NCI-H1092 (cell line): ENCODE measurements around the gene DCLK1.

Source experiments
- DNase-seq: peaks from one replicate; lab custom pipeline; 2025; lab: John Stamatoyannopoulos, UW

The DCLK1 gene

GRCh38 chr13:35785576-35786303 lies 345.4 kb downstream of the DCLK1 start:
- peak; percentile 32 for DNase-seq

DNA sequence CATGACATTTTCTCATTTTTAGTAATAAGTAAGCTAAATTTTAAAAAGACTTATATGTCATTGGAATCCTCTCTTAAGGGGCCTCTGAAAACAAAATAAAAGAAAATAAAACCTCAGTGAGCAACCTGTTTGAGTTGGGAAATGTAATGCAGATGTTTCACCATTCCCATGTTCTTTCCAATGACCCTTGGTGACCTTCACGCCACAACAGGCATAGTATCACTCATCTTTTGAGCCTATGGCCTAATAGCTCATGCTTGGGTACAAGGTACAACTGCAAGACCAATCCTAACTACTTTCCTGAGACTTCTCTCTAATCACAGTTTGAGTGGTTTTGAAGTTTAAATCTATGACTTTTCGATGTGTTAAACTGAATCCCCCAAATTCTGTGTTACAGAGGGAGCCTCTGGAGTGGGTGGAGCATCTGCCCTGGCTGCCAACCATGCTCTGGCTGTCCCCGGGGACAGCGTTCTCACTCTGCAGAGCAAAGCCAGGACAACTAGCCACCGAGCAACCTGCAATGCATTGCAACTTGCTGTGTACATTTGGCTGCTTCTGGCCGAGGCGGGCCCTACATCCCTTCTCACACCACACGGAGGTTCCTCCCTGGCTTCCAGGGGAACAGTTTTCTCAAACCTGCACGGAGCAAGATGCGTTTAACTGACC lies 346.8 kb downstream of the DCLK1 start:
- no peak for DNase-seq

GRCh38 chr13:35782793-35783192 lies 348.4 kb downstream of the DCLK1 start:
- no peak for DNase-seq

- DNase-seq = no peak
Observed at GRCh38 chr13:35781036-35782000, 349.9 kb downstream of the DCLK1 start.

- DNase-seq = no peak
Observed at GRCh38 chr13:35780613-35781012, 350.6 kb downstream of the DCLK1 start.

DNA sequence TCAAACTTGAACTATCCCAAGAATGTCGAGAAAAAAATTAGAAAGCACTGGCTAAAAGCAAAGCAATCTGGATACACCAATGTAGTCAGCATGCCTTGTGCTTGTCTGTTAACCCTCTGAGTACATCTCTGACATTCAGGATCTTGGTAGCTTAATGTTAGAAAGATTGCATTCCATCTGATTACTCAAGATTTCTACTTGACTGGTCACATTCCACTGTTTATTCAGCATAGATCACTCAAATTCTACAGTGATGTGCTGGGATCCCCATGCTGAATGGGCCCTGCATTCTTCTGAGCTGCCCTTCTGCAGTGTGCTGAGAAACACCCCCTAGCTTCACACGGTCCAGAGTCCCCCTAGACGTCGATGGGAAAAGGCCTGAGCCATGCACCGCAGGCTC lies 359.3 kb downstream of the DCLK1 start:
- DNase-seq = no peak

DNA sequence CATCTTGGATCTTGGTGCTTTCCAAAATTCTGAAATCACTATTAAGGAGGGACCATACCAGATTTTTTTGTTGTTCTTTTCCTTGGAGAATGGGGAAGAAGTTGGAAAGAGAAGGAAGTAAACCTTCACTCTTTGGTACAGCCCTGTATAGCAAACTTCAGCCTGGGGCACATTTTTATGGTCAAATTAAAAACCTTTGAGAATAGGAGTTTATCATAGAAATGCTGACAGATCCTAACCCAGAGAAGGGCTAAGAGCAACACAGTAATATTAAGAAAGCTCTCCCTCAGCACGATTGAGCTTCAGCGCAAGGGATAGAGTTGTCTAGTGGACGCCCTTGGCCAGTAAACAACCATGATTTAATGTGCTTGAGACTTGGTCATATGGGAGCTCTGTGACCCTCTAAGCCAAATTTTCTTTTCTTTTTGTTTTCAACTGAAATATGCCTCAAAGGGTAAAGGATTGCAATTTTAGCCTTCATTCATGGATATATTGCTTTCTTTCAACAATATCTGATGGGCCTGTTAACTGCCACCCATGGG lies 360.4 kb downstream of the DCLK1 start:
- no peak for DNase-seq

- DNase-seq = no peak
Observed at GRCh38 chr13:35769812-35770211, 361.4 kb downstream of the DCLK1 start.

DNA sequence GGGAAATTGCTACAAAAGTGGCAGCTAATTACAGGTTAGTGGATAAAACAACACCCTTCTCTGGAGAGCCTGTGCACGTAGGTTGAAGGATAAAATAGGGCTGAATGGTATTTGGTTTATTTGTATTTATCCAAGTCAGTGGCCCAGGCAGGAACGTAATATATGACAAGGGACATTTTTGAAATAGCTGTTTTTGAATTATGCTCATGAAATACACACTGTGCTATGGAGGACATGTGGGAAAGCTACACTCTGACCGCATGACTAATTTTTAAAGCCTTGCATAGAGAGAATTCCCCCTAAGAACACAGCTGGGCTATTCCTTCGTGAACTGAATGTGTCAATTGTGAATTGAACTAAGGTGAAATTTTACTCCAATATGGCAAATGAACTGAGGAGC lies 362.6 kb downstream of the DCLK1 start:
- DNase-seq = no peak

DNA sequence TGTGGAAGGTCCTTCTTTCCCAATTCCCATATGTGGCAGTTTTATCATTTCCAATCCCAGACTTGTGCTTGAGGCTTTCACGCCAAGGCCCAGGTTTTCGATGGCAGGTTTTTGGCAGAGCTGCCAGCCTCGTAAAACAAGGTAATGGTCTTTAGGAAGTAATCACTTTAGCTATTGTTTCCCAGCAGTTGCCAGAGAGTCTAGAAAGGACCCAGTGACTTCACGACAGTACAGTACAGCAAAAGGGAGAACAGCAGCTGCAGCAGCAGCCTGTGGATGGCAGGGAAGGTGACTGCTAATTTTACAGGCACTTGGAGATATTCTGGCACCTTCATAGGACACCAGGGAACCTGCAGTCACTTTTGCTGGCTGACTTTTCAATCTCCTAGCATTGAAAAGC lies 363.1 kb downstream of the DCLK1 start:
- peak; percentile 32 for DNase-seq

GRCh38 chr13:35767256-35767976 lies 363.8 kb downstream of the DCLK1 start:
- no peak for DNase-seq

GRCh38 chr13:35766663-35767062 lies 364.5 kb downstream of the DCLK1 start:
- DNase-seq = no peak

DNA sequence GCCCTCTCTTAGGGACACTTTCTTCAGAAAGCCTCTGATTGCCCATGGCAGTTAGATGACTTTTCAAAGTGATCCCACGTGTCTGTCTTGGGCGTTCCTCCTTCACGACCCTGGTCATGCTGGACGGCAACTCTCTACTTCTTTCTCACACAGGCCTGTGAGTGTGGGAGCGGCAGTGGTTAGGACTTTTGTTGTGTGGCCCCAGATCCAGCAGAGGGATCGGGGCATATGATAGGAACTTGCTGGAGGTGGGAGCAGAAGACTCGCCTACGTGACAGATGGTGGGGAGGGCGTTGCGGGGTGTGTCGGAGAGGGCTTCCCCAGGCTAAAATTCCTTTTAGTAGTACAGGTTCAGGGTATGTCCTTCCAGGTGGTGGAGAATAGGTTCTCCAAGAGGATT lies 365.2 kb downstream of the DCLK1 start:
- DNase-seq = no peak

- DNase-seq = no peak
Observed at GRCh38 chr13:35765366-35765765, 365.8 kb downstream of the DCLK1 start.

DNA sequence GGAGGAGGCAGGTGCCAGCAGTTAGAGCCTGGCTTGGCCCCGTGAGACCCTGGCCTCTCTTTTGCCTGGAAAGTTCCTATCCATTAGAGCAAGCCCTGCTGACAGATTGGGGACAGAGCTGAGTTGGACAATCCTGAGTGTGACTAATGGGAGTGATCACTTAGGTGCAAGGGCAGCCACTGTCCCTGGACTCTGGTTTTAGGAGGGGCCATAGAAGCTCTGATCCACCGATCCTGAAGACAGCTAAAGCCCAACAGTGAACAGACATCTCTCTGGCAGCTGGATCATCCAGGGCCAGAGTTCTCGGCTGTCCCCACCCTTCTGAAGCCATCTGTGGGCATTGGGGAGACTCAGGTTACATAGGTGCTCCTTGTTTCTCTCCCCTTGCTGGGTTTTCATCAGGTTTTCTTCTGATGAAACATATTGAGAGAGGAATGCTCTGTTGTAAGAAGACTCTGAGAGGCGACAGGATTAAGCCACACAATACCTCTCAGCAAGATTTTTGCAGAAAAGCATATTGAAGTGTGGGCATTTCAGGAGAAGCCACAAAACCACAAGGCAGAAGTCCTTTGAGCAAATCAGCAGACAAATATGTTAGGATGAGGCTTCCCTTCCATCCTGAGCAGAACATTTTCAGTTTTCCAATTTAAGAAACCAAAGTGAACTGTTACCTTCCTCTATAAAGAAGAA lies 366.7 kb downstream of the DCLK1 start:
- no peak for DNase-seq

DNA sequence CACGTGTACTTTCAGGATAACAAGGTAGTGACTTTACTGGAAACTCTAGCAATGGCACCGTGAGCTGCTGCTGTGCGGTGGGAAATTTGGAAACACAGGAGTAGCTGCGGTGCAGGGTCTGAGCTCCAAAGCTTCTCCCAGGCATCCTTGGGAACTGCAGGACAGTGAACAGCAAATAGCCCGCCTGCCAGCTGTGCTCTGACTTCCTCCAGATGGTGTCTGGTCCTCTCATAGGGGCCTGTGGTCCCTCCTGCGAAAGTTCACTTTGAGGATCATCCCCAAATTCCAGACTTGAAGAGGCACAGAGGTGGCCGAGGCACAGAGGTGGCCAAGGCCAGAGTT lies 367.4 kb downstream of the DCLK1 start:
- DNase-seq = no peak

DNA sequence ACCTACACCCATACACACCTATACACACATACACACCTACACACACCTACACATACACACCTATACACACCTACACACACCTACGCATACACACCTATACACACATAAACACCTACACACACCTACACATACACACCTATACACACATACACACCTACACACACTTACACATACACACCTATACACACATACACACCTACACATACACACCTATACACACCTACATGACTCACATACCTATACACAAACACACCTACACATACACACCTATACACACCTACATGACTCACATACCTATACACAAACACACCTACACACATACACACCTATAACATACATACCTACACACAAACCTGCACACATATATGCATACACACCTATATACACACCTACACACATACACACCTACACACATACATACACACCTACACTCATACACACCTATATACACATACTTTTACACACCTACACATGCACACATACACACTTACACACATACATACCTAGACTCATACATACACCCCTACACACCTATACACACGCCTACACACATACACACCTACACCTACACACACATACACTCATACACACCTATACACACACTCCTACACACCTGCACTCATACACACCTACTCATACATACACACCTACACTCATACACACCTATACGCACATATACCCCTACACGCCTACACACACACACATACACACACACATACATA lies 368.0 kb downstream of the DCLK1 start:
- no peak for DNase-seq

DNA sequence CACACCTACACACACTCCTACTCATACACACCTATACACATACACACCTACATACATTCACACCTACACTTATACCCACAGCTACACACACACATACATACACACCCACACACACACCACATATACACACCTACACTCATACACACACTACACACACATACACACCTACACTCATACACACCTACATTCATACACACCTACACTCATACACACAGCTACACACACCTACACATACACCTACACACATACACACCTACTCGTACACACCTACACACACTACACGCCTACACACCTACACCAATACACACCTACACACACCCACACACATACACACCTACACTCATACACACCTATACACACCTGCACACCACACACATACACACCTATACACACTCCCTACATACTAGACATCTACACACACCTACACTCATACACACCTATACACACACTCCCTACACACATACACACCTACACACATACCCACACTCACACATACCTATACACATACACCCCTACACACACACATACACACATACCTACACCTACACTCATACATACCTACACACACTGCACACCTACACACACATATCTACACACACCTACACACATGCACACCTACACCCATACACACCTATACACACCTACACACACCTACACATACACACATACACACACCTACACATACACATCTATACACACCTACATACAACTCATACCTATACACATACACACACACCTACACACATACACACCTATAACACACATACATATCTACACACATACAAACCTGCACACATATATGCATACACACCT lies 369.5 kb downstream of the DCLK1 start:
- DNase-seq = no peak

DNA sequence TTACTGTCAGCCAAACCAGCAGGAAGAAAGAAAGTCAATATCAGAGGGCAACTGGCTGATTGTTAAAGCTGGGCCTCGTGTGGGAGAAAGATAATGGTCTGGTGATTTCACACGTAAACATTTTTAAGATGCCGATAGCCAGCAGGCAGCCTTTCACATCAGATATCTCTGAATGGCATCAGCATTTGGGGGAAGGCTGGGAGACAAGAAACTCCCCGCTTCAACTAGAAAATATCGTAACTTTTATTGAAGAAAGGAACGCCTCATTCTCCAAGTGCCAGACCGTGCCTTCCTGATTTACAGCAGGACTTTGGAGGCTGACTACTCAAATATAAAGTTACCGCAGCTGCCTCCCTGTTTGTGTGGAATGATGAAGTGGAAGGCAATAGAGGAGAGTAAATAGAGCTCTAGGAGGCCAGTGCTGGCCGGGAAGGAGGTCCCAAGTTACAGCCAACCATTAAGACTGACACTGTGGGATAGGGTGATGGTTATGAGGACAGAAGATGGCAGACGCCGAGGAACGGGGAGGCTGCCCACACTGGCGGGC lies 370.4 kb downstream of the DCLK1 start:
- DNase-seq = no peak
